HG03045 (cell line): ENCODE data around the gene ITGA11.
"Not testable (repeated sequence)": the region's sequence is repeated elsewhere in the genome, so short reads cannot be mapped to it uniquely, and the experiment has no call there.

Experiments used
- ATAC-seq: cut with Tn5 transposase; IDR thresholded peaks from one replicate; pipeline ENCODE4 v1.9.1; 2021; ENCODE audit warnings: mild to moderate bottlenecking, moderate library complexity; ENCODE audit not compliant: unreplicated experiment

The ITGA11 gene

DNA sequence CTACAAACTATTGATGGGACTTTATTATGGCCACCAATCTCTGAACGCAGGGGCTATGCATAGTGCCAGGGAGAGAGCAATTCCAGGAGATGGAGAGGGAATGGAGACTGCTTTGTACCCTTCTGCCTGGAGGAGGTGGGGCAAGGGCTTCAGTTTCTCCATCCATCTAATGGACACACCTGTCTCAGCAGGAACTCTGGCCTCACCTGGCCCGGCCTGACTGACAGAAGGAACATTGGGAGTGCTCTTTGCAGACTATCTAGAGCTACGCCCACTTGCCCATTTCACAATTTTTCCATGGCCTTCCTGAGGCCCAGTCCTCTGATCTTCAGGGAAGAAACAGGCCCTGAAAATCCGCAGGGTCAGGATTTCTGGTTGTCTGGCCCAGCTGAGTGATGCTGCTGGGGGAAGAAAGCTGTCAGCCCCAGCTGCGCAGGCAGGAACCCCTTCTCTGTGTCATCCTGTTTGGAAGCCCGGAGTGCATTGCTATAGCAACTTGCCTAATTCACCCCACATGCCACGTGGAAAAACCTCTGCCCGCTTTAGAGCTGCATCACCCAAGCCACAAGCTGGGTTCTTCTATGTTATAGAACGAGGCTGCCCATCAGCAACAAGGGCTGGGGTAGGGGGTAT lies 6.4 kb downstream of the ITGA11 start:
- no peak for ATAC-seq

DNA sequence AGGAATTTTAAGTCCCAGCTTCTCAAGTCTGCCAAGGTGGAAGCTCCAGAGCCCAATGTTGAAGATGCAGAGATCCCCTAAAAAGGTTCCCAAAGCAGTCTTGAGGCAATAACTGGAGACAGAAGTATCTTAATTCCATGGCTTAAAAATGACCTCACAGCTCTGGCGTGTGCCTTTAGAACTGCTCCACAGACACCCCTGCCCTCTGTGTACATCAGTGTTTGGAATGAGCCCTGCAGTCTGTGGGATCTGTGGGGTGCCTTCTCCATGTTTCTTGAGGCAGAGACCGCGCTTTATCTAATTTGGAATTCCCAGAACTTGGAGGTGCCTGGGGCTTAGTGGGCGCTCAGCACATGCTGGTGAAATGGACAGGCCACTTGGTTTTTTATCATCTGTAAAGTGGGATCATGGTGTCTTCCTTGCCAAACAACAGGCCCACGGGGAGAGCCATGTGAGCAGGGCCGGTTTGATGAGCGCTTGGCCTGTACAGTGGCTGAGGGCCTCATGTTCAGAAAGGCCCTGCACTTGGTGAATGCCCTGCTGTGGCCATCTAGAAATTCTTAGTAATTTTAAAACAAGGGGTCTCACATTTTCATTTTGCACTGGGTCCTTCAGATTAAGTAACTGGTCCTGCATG lies 7.1 kb downstream of the ITGA11 start:
- no peak for ATAC-seq

DNA sequence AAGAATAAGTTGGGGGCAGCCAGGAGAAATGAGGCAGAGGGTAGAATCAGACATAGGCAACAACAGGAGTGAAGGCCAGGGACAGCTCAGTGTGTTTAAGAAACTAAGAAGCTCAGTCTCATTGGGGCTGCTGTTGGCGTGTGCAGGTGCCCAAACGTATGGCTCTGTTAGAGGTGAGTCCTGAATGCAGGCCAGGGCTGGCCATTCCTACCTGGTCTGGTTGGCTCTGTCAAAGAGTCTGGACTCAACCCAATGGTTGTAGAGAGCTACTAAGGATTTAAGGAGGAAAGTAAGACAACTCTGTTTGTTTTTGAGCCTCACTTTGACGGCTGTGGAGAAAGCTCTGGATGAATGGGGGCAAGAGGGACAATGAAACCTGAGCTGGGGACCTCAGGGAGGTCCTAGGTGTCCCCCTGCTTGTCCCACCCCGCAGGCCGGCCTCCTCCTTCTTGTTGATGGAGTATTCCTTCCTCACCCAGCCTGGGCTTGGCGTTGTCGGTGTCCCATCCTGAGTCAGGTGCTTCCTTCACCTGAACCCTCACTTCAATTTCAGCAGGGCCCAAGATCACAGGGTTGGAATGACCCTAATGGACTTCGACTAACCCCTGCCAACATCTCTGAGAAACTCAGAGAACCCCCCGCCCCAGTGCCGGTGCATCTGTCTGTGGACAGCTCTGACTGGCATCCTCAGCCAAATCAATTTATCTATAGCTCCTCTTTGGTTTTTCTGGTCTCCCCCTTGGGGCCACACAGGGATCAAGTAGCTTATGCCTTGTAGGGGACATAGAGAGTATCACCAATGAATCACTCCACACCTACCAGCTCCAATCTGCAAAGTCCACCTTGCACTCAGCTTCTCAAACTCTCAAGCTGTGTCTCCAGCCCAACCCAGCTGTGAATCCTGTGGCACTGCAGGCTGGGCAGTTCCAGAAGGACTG lies 8.3 kb downstream of the ITGA11 start:
- no peak for ATAC-seq

DNA sequence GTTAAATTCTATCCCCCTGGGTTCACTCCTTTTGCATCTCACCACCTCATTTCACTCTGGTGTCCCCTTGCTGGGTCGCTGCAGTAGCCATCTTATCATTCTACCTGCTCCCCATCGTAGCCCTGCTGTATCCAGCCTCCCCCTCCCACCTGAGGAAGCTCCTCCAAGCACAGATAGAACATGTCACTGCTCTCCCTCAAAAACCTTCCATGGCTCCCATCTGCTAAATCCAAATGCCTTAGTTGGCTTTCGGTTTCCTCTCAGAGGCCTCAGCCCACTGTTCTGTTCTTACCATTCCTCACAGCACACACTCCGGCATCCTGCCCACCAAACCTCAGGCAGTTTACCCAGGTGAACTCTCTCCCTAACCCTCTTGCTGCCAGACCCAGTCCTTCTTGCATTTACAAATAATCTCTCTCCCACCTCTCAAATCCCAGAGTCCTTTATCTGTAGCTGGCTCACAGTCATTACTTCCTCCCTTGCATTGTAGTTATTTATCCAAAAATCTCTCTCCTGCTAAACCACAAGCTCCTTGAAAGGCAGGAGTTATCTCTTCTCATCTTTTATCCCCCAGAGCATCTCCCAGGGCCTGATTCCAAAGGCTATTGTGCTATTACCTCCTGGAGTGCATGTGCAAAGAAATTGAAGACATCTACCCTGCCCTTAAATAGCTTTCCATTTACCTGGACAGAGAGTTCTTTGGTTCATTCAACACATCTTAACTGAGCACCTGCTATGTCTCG lies 9.4 kb downstream of the ITGA11 start:
- ATAC-seq = not testable (repeated sequence)

DNA sequence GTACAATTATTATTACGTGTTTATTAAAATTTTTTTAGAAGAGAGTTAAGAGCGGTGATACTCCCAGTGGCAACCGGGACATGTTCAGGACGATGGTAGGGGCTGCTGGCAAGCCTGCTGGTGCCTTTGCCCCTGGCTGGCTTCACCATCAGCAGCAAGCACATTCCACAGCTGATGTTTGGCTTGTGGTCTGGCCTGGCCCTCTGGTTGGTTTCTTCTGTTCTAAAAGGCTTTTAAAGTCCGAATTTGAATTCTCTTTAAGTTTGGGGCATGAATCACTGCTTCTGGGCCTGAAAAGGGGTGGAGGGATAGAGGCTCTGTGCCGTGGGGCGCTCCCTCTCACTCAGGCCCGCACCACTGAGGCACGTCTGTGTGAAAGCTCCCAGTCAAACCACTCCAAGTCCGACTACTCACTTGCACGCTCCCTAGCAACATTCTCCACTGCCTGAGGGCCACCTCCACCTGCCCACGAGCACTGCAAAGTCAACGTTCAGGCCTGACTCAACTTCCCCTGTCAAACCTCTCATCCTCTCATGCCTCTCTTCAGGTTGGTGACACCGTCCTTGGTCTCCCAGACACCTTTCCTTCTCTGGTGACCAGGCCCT lies 10.1 kb downstream of the ITGA11 start:
- no peak for ATAC-seq

DNA sequence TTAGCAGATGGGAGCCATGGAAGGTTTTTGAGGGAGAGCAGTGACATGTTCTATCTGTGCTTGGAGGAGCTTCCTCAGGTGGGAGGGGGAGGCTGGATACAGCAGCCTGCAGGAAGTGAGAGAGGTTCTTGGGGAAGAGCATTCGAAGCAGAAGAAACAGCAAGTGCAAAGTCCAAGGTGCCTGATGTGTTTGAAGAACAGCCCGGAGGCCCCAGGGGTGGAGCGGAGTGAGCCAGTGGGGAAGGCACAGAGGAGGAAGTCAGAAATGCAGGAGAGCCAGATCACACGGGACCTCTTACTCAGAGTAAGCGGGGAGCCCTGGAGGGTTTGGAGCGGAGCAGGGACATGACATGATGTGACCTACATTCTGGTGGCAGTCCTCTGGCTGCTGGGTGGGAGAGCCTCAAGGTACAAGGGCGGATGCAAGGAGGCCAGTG lies 10.8 kb downstream of the ITGA11 start:
- ATAC-seq = no peak

DNA sequence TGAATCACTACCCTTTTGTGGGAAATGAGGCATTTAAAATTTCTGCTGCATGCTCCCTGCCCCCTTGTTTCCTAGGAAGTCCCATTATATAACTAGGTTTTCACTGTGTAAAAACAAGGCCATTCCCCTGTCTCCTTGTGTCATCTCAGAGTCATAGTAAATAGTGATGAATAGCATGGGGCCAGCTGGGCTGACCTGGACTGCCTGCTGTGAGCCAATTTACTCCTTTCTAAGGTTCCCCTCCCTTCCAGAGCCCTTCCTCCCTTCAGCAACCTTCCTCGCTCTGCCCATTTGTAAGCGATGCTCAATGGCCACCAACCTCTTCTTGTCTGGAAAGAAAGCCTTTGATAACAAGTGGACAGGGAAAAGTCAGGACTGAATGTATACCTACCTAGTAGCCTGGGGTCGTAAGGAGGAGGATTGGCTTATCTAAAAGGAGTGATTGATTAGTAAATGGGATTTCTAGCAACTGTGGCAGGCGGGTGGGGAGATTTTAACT lies 11.7 kb downstream of the ITGA11 start:
- ATAC-seq = no peak

DNA sequence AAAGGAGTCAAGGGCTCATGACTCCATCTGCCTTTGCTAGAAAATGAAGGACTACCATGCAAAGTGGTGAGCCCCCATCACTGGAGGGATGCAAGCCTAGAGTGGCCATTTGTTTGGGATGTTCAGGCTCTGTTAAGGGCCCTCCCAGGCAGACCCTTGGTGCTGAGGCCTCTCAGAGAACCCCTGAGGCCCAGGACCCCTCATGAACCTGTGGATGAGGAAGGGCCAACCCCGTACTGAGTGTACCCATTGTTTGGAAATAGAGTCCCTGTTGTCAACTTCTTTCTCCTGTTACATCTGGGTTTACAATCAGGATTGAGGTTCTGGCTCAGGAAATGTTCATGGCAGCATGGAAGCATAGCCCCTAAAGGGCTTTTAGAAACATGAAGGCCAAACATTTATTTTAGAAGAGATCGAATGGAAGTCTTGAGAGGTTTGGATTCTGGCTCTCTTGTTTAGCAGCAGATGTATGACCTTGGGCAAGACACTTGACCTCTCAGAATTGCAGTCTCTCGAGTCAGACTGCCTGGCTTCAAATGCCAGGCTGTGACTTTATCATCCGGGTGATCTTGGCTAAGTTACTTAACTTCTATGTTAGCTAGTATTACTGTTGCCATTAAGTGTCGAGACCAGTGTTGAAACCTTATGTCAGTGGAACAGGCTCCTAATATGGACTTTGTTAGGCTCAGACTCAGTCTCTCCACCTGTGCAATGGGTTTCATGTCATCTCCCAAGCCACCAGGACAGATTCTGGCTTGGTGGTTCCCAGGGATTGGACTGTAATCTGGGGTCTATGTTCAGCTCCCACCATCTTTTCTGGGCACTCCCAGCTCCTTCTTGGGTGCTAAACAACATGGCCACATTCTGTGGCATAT lies 12.4 kb downstream of the ITGA11 start:
- ATAC-seq = no peak

DNA sequence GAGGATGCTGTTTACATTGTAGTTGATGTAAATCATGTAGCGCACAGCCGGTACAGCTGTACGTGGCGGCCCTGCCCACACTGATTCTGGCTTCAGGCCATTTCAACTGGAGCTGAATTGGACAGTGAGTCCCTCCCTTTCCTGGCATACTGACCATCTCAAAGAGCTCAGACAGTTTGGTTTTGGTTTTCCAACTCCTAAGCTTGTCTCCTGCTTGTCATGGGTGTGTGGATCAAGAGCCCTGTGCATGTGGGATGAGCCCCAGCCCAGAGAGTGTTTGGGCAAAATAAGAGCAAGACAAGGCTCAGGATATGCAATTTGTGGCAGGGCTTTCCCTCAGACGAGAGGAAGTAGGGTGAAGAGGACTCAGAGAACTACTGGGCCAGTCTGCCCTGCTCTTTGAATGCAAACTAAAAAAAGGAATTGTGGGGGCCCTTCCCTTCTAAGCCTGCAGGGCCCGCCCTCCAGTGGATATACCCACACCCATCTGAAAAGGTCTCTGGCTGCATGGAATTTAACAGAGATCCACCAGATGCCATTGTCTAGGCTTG lies 13.3 kb downstream of the ITGA11 start:
- ATAC-seq = no peak

DNA sequence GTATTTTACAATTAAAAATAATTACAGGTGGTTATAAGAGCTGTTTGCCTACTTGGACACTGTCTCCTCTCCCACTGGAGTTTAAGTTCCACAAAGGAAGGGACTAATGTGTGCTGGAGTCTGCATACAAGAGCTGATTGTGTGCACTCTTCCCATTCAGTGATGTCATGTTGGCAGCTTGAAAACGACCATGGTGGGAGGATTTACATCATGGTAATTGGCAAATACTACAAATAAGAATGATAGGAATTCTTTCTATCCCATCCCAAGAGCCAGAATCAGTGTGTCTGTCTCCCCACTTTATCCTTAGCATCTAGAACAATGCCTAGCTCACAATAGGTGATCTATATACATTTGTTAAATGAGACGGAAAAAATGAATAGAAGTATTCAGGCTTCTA lies 14.1 kb downstream of the ITGA11 start:
- ATAC-seq = no peak

DNA sequence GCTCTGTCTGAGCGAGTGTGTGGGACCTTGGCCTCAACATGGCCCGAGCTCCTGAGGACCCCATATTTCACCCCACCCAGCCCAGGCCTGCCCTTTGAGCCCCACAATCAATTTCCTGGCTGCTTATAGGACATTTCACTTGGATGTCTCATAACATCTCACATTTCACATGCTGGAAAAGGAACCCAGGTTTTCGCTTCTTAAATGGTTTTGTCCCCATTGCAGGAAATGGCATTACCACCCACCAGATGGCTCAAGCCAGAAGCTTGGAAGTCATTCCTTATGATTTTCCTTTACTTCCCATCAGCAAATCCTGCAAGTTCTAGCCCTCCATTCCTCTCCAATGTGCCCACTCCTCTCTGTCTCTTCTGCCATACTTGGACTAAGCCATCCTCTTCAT lies 14.9 kb downstream of the ITGA11 start:
- no peak for ATAC-seq

DNA sequence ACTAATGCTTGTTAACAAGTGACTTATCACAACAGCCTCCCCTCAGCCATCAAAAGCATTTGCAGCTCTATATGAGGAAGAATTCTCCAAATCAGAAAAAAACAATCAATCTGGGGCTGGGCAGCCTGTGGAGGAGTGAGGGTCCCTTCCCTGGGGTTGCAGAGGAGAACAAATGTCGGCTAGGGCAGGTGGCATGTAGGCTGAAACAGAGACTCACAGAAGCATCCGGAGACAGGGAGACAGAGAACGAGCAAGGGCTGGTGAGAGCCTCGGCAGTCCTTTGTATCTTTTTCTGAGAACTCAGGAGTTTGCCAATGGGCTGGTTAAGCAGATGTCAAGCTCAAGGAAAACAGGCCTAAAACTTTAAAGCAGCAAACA lies 15.8 kb downstream of the ITGA11 start:
- ATAC-seq = no peak

DNA sequence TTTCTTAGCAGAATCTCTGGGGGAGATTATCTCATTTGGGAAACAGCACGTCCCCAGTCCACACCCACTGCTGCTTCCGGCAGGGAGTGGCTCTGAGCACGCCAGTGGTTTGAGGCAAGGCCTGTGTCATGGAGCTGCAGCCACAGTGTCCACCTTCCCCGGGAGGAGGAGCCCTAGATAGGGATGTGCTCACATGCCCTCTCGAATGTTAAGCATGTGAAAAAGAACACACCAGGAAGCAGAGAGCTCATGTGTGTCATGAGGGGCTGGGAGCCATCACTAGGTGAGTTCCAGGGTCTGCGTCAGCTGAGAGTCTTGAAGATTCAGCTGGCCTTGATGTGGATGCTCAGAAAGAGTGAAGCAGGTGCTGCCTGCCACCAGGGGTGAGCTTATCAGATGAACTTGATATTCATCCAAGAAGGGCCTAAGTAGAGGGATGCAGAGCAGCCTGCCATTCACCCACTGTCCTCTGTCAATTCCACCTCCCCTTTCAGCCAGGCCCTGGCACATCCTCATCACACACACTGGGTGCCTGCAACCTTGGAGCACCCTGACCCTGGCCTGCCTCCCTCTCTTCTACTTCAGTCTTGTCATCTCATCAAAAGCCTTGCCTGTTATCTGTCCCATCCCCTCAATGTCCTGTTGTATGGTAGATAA lies 16.3 kb downstream of the ITGA11 start:
- ATAC-seq = no peak

DNA sequence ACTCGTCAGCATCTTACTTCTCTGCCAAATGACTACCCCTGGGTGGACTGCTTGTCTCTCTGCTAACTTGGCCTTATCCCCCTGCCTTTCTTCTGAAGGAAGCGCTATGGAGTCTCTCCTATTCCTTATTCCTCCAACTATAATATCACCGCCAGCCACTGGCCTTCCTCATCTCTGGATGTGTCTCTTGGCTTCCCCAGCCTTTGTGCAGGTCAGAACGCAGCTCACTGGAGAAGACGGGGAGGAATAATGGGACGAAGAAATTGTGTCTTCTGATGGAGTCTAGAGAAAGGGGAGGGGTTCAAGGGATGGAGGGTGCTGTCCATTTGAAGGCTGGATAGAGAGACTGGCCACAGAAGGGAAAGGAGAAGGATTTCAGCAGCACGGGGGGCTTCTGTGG lies 16.9 kb downstream of the ITGA11 start:
- no peak for ATAC-seq

DNA sequence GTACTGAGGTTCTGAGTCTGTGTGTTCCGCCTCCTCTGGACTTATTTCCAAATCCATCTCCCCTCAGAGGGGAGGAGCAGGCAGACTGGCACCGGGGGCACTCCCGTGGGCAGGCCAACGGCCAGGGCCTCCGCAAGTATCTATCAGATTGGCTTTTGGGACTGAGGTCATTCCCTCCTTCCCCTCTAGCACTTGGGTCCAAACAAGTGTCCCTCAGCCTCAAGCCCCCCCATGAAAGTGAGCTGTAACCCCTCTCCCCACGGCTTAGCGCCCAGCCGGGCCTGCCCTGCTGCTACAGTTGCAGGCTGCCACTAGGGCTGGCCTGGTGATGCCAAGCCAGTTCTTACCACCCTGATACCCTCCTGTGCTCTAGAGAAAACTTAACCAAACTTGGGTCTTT lies 17.4 kb downstream of the ITGA11 start:
- ATAC-seq = no peak

DNA sequence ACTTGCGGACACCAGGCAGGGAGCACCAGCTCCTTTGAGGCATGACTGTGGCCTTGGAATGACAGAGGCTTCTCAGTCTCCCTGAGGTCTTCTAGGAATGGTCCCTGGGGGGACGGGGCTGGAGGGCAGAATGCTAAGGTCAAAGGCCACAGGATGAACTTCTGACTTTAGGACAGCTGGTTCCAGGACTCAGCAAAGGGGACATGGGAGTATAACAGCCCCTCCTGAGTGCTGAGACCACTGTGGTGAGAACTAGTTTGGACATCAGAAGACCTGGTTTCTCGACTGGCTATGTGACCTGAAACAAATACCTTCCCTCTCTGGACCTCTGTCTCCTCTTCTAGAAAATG lies 17.8 kb downstream of the ITGA11 start:
- ATAC-seq = no peak

DNA sequence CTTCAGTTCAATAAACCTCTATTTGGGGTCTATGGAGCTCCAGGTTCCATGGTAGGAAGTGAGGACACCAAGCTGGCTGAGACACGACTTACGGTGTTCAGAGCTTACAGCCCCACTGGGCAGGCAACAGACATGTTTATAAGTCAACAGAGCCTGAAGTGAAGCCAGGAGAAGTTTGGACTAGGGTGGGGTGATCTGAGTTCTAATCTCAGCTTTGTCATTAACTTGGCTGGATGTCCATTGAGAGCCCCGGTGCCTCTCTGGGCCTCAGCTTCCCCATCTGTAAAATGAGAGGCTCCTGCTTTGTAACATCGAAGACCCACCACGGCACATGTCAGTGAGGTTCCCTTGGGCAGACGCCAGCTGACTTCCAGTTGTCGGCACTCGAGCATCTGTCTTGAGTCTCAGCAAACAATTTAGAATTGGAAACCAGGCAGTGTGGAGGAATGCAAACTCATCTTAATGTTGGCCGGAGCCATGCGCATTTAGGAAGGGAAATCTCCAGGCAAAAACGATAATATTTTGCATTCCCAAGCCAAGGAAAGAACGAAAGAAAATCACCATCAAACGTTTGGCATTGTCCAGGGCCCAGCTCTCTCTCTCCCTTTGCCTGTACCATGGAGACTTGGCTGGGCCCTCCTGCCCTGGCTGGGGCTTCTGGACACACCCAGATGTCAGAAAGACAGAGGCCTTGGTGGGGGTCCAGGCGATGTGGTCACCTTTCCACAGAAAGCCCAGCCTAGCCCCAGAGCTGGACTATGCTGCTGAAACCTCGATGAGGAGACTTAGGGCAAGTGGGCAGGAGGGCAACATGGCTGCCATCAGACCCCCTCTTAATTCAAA lies 18.4 kb downstream of the ITGA11 start:
- ATAC-seq = no peak

DNA sequence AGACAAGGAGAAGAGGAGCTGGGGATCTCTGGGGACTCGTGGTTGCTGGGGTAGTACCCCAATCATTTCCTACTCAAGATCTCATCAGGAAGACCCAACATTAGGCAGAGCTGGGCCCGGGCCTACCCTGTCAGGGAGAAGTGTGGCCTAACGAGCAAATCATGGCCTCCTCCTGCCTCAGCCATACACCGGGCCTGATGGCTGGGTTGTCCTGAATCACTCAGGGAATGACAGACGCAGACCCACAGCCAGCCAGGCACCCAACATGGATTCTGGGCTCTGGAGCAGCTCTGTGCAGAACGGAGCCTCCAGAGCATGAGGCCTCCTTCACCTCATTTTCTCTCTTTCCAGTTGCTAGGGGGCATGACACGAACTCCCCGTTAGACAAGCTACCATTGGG lies 19.7 kb downstream of the ITGA11 start:
- no peak for ATAC-seq
